Measurements from ENCODE around the gene ACYP2.

- TF ChIP-seq CTCF (IDR thresholded peaks at IDR 0.05) (no peak), POLR2A (IDR thresholded peaks at IDR 0.05) (no peak)
Observed at GRCh38 chr2:54233832-54234649, 118.6 kb downstream of the ACYP2 start.
